Prostate gland (tissue), 2 donors: ENCODE data around the gene NXT2. TPM values are rescaled to one million over a fixed set of nuclear protein-coding genes. Genes with fewer than 3 reads are reported as not detected.
A peak's percentile ranks its signal among the peaks of the same experiment; 100 is the strongest.

Experiments used
- DNase-seq: peaks from one replicate; pipeline ENCODE4 v3.0.0-alpha.2; 2019; ENCODE audit warnings: low spot score
- H3K27ac ChIP-seq, 2 donors: fragments of 200-600 bp; sonication (generic); 2 replicates each; pipeline ENCODE4 v1.5.1; 2017 to 2019
- H3K27me3 ChIP-seq: fragments of 200-600 bp; sonication (generic); replicated peaks from 2 replicates; pipeline ENCODE4 v1.5.1; 2019; ENCODE audit not compliant: insufficient read depth
- H3K36me3 ChIP-seq, 2 donors: fragments of 200-600 bp; sonication (generic); 1 replicate in 1 of 2; 2 replicates in 1 of 2; pipeline versions ENCODE4 v1.5.1 to v1.8.1; 2017 to 2019
- H3K4me1 ChIP-seq: fragments of 200-600 bp; sonication (generic); replicated peaks from 2 replicates; pipeline ENCODE4 v1.5.1; 2019
- H3K4me3 ChIP-seq, 2 donors: fragments of 200-600 bp; sonication (generic); 2 replicates each; pipeline ENCODE4 v1.5.1; 2017 to 2019
- H3K9me3 ChIP-seq: fragments of 200-600 bp; sonication (generic); 2 replicates; pipeline ENCODE4 v1.5.1; 2017
- POLR2A ChIP-seq: fragments of 450-650 bp; IDR thresholded peaks from one replicate; pipeline ENCODE4 v1.6.1; 2016; ENCODE audit warnings: antibody characterized with exemption, mild to moderate bottlenecking
- POLR2AphosphoS5 ChIP-seq: sonication (generic); formaldehyde crosslinking; IDR thresholded peaks from one replicate; pipeline ENCODE4 v1.6.1; 2017; ENCODE audit warnings: antibody characterized with exemption
- WGBS: methylation state at CpG from one replicate; pipeline ENCODE4 v1.1.5; 2018; 5-methylcytosine and 5-hydroxymethylcytosine counted together
- intact Hi-C: fragments of 100-400 bp; cut with DNase I; formaldehyde crosslinking; loops from one replicate; pipeline ENCODE4 v1.14.2; 2022
- total RNA-seq, 2 donors: library from RNA; depleted of rRNA; stranded (reverse); fragments of >200 nt; gene quantifications; one replicate each; pipeline ENCODE4 v1.1.0, GENCODE V29; 2016
- TF ChIP-seq, protein P1 (sequence below), 4 experiments: fragments of 200-600 bp in 2 of 4; fragments of 450-650 bp in 2 of 4; sonication (generic) in 2 of 4; IDR thresholded peaks; 1 replicate in 3 of 4; 2 replicates in 1 of 4; pipeline ENCODE4 v1.5.1; 2016 to 2019; ENCODE audit warnings: antibody characterized with exemption in 4 of 4, mild to moderate bottlenecking in 2 of 4, moderate library complexity in 2 of 4

Gene NXT2
- total RNA-seq, result 10 to 100 TPM; 11.0 to 55.2 TPM

- Histone ChIP-seq H3K9me3 (no peaks in the 10 kb centered on the region), H3K27me3 (no peaks in the 10 kb centered on the region), H3K36me3 (no peaks in the 10 kb centered on the region), H3K27ac (peak within 1 kb of the TSS; percentile 89 to 91), H3K4me3 (peak within 1 kb of the TSS; percentile 44 to 46), H3K4me1 (no peaks in the 10 kb centered on the region)
- TF ChIP-seq POLR2A, result peak; percentile 53
- peak; percentile 70 for TF ChIP-seq POLR2AphosphoS5
- TF ChIP-seq, protein P1, sequence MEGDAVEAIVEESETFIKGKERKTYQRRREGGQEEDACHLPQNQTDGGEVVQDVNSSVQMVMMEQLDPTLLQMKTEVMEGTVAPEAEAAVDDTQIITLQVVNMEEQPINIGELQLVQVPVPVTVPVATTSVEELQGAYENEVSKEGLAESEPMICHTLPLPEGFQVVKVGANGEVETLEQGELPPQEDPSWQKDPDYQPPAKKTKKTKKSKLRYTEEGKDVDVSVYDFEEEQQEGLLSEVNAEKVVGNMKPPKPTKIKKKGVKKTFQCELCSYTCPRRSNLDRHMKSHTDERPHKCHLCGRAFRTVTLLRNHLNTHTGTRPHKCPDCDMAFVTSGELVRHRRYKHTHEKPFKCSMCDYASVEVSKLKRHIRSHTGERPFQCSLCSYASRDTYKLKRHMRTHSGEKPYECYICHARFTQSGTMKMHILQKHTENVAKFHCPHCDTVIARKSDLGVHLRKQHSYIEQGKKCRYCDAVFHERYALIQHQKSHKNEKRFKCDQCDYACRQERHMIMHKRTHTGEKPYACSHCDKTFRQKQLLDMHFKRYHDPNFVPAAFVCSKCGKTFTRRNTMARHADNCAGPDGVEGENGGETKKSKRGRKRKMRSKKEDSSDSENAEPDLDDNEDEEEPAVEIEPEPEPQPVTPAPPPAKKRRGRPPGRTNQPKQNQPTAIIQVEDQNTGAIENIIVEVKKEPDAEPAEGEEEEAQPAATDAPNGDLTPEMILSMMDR (IDR thresholded peaks at IDR 0.05), result no peak
- DNase-seq, result peak; percentile 86
- intact Hi-C loops, result loop anchor here (5.0 kb wide), 1 partner anchor 196 kb away; the partner anchor contains the start of gene ACSL4
- WGBS, result 4% methylated on average over 26 of the region's 43 CpGs
Measured at GRCh38 chrX:109536439-109537323, at the start of gene NXT2. Gene NXT2, plus strand, starts transcription at chrX:109536844. Its CDS starts 163 bp downstream, at chrX:109537007.

- no peak for DNase-seq
- TF ChIP-seq POLR2AphosphoS5 (no peak), POLR2A (no peak)
- TF ChIP-seq, protein P1 (IDR thresholded peaks at IDR 0.05), result no peak
- Histone ChIP-seq H3K36me3 (no peaks in the 10 kb centered on the region), H3K4me3 (no peak overlapping the region), H3K4me1 (no peaks in the 10 kb centered on the region), H3K9me3 (no peaks in the 10 kb centered on the region), H3K27ac (no peak overlapping the region), H3K27me3 (no peaks in the 10 kb centered on the region)
- 55% methylated on average over 3 of the region's 4 CpGs for WGBS
- intact Hi-C loops, result loop anchor here (10.0 kb wide), 3 partner anchors 147 to 397 kb away; no protein-coding TSS in a partner anchor
Measured at GRCh38 chrX:109487640-109488039, 49.0 kb upstream of the NXT2 start.

DNA sequence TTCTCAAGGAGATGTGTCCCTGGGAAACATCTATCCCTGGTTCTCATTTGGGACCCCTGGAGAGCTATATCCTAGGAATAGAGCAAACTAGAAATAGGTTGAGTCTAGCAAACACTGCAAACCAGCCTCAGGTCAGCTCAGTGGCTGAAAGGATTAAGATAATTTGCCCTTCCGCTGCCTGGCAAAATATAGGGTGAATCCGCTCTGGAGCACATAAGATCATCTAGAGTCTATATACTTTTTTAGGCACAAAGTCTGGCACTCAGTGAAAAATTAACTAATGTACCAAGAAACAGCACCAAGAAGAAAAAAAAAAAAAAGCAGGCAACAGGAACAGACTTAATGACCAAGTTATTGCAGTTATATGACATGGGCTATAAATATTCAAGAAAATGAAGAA lies 47.5 kb upstream of the NXT2 start:
- no peaks in the 10 kb centered on the region for H3K36me3 ChIP-seq
- 100% methylated on average over 2 of the region's 2 CpGs for WGBS
- no peaks in the 10 kb centered on the region for H3K9me3 ChIP-seq
- no peaks in the 10 kb centered on the region for H3K4me1 ChIP-seq
- H3K27ac ChIP-seq, result no peak overlapping the region
- TF ChIP-seq POLR2A (no peak), POLR2AphosphoS5 (no peak)
- TF ChIP-seq, protein P1 (IDR thresholded peaks at IDR 0.05), result no peak
- intact Hi-C loops, result loop anchor here (10.0 kb wide), 3 partner anchors 146 to 396 kb away; no protein-coding TSS in a partner anchor
- no peak for DNase-seq
- no peak overlapping the region for H3K4me3 ChIP-seq
- no peaks in the 10 kb centered on the region for H3K27me3 ChIP-seq

DNA sequence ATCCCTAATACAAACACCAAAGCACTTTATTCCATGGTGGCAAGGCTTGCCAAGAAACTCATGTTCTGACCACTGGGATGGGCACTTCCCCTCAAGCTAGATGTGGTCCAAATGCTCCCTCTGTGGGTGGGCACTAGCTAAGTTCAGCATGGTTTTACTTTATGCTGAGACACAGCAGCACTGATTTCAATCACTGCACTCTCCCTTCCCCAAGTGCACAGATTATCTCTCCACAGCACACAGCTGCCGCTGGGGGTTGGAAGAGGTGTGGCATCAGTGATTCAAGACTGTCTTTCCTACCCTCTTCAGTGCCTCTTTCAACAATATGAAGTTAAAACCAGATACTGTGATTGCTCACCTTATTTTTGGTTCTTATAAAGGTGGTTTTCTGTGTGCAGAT lies 38.2 kb upstream of the NXT2 start:
- TF ChIP-seq POLR2A (no peak), POLR2AphosphoS5 (no peak)
- TF ChIP-seq, protein P1 (IDR thresholded peaks at IDR 0.05), result no peak
- DNase-seq, result no peak
- H3K27me3 ChIP-seq, result no peaks in the 10 kb centered on the region
- intact Hi-C loops, result no loop called here
- no peak overlapping the region for H3K27ac ChIP-seq
- 45% methylated on average over 1 of the region's 1 CpG for WGBS
- H3K36me3 ChIP-seq, result no peaks in the 10 kb centered on the region
- H3K4me1 ChIP-seq, result no peaks in the 10 kb centered on the region
- H3K4me3 ChIP-seq, result no peak overlapping the region
- no peaks in the 10 kb centered on the region for H3K9me3 ChIP-seq

DNA sequence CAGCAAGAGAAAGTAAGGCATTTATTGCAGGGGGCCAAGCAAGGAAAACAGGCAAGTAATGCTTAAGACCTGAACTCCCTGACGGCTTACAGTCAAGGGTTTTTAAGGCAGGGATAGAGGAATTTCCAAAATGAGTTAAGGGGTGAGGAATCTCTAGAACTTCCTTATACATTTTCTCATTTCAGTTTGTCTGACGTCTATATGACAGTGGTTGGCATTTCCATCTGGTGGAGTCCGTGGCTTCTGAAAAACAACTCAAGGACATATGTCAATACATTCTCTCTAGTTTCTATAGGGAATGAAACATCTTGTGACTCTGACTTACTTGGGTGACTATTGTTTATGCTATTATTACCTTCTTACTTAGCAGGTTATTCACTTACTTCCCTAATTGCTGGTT lies 35.5 kb upstream of the NXT2 start:
- no peaks in the 10 kb centered on the region for H3K36me3 ChIP-seq
- H3K27ac ChIP-seq, result no peak overlapping the region
- no peak overlapping the region for H3K4me3 ChIP-seq
- intact Hi-C loops, result no loop called here
- WGBS, result 65% methylated on average over 3 of the region's 3 CpGs
- no peaks in the 10 kb centered on the region for H3K9me3 ChIP-seq
- H3K27me3 ChIP-seq, result no peaks in the 10 kb centered on the region
- H3K4me1 ChIP-seq, result no peaks in the 10 kb centered on the region
- no peak for DNase-seq
- no peak for TF ChIP-seq POLR2AphosphoS5
- TF ChIP-seq, protein P1 (IDR thresholded peaks at IDR 0.05), result no peak
- TF ChIP-seq POLR2A, result no peak
